ENCODE data around the gene OGN.

The OGN gene

GRCh38 chr9:92345582-92345981, 58.8 kb downstream of the OGN start:
- no peak for DNase-seq (ENCODE audit: low read depth)

- no peak for DNase-seq (ENCODE audit: low read depth)
Measured at GRCh38 chr9:92342825-92343488, 61.4 kb downstream of the OGN start.

- DNase-seq (ENCODE audit: low read depth), result no peak
Measured at GRCh38 chr9:92341578-92341977, 62.8 kb downstream of the OGN start.

- no peak for DNase-seq (ENCODE audit: low read depth)
Measured at GRCh38 chr9:92333282-92333634, 71.1 kb downstream of the OGN start.
